Chondrocyte (in vitro differentiated cells): ENCODE results near the gene HAX1. TPM values are rescaled to one million over a fixed set of nuclear protein-coding genes. Genes with fewer than 3 reads are reported as not detected.

Experiments
- DNase-seq: peaks from one replicate; pipeline ENCODE4 v3.0.0; 2021; ENCODE audit warnings: mixed read lengths, low spot score
- H3K27ac Mint-ChIP-seq: one replicate; pipeline ENCODE4 v1.8.0; 2021; ENCODE audit warnings: mild to moderate bottlenecking, moderate library complexity, mixed read lengths; ENCODE audit not compliant: unreplicated experiment
- H3K27me3 Mint-ChIP-seq: 2 replicates; pipeline ENCODE4 v1.8.0; 2021; ENCODE audit warnings: low read depth, mixed read lengths
- H3K36me3 Mint-ChIP-seq: 2 replicates; pipeline ENCODE4 v1.8.0; 2021; ENCODE audit warnings: low read depth, mixed read lengths
- H3K4me1 Mint-ChIP-seq: 2 replicates; pipeline ENCODE4 v1.8.0; 2021; ENCODE audit warnings: low read depth, mild to moderate bottlenecking, mixed read lengths
- H3K4me3 Mint-ChIP-seq: one replicate; pipeline ENCODE4 v1.8.0; 2021; ENCODE audit warnings: mild to moderate bottlenecking, moderate library complexity, mixed read lengths; ENCODE audit not compliant: unreplicated experiment
- H3K9me3 Mint-ChIP-seq: 2 replicates; pipeline ENCODE4 v1.8.0; 2021; ENCODE audit warnings: low read depth, mixed read lengths
- CTCF ChIP-seq: fragments of 200-600 bp; sonication (generic); IDR thresholded peaks from 2 replicates; pipeline ENCODE4 v1.5.0; 2021; ENCODE audit warnings: antibody characterized with exemption, mild to moderate bottlenecking, moderate library complexity
- total RNA-seq: library from RNA; stranded (reverse); gene quantifications from 3 replicates; pipeline ENCODE4 v1.2.1, GENCODE V29; 2021

The HAX1 gene
- total RNA-seq, 1 donor from 2014 or later, result 104 TPM

GRCh38 chr1:154236855-154237254 lies 35.6 kb upstream of the HAX1 start:
- DNase-seq, result no peak
- Mint-ChIP-seq H3K36me3 (peaks cover 43% of the 10 kb centered on the region), H3K4me3 (no peak overlapping the region), H3K27me3 (no peaks in the 10 kb centered on the region), H3K27ac (no peak overlapping the region), H3K9me3 (no peaks in the 10 kb centered on the region), H3K4me1 (peaks cover 5% of the 10 kb centered on the region)
- no peak for TF ChIP-seq CTCF

- TF ChIP-seq CTCF, result no peak
- H3K27ac Mint-ChIP-seq, result peak overlapping the region; percentile 17
- H3K27me3 Mint-ChIP-seq, result no peaks in the 10 kb centered on the region
- H3K4me1 Mint-ChIP-seq, result peaks cover 5% of the 10 kb centered on the region
- no peak for DNase-seq
- H3K9me3 Mint-ChIP-seq, result no peaks in the 10 kb centered on the region
- H3K36me3 Mint-ChIP-seq, result peaks cover 46% of the 10 kb centered on the region
- no peak overlapping the region for H3K4me3 Mint-ChIP-seq
Measured at GRCh38 chr1:154237435-154237834, 35.0 kb upstream of the HAX1 start.

- TF ChIP-seq CTCF, result no peak
- Mint-ChIP-seq H3K36me3 (peaks cover 47% of the 10 kb centered on the region), H3K27me3 (no peaks in the 10 kb centered on the region), H3K27ac (peak overlapping the region; percentile 39), H3K4me1 (peaks cover 5% of the 10 kb centered on the region), H3K9me3 (no peaks in the 10 kb centered on the region), H3K4me3 (no peak overlapping the region)
- DNase-seq, result no peak
Measured at GRCh38 chr1:154237880-154238506, 34.4 kb upstream of the HAX1 start.

- no peaks in the 10 kb centered on the region for H3K9me3 Mint-ChIP-seq
- H3K4me1 Mint-ChIP-seq, result peaks cover 5% of the 10 kb centered on the region
- H3K27ac Mint-ChIP-seq, result peak overlapping the region; percentile 43
- H3K4me3 Mint-ChIP-seq, result no peak overlapping the region
- no peaks in the 10 kb centered on the region for H3K27me3 Mint-ChIP-seq
- TF ChIP-seq CTCF, result no peak
- H3K36me3 Mint-ChIP-seq, result peaks cover 53% of the 10 kb centered on the region
- DNase-seq, result no peak
Measured at GRCh38 chr1:154239491-154239890, 32.9 kb upstream of the HAX1 start.

- peaks cover 5% of the 10 kb centered on the region for H3K4me1 Mint-ChIP-seq
- DNase-seq, result no peak
- no peak for TF ChIP-seq CTCF
- no peaks in the 10 kb centered on the region for H3K27me3 Mint-ChIP-seq
- H3K36me3 Mint-ChIP-seq, result peaks cover 47% of the 10 kb centered on the region
- no peak overlapping the region for H3K4me3 Mint-ChIP-seq
- H3K27ac Mint-ChIP-seq, result no peak overlapping the region
- H3K9me3 Mint-ChIP-seq, result no peaks in the 10 kb centered on the region
Measured at GRCh38 chr1:154240294-154240833, 32.1 kb upstream of the HAX1 start.
